B cell (primary cell): ENCODE data around the gene ERN1. TPM values are rescaled to one million over a fixed set of nuclear protein-coding genes. Genes with fewer than 3 reads are reported as not detected.
A peak's percentile ranks its signal among the peaks of the same experiment; 100 is the strongest.

Experiments
- ATAC-seq: fragments of 200-7000 bp; cut with Tn5 transposase; one replicate; pipeline ENCODE4 v1.10.0; 2021; ENCODE audit warnings: low read depth, mild to moderate bottlenecking, moderate number of reproducible peaks, moderate library complexity
- CTCF ChIA-PET: fragments of 350-600 bp; sonication (Branson Sonifier 250); formaldehyde crosslinking; loops from one replicate; lab custom pipeline; 2021; ENCODE audit warnings: antibody characterized with exemption, inconsistent platforms; lab: Charles Lee
- POLR2A ChIA-PET: fragments of 350-600 bp; sonication (Branson Sonifier 250); formaldehyde crosslinking; loops from one replicate; lab custom pipeline; 2021; ENCODE audit warnings: antibody characterized with exemption; lab: Charles Lee
- DNase-seq: peaks from one replicate; pipeline ENCODE4 v3.0.0; 2013
- H2AFZ ChIP-seq: 2 replicates; pipeline ENCODE4 v1.6.1; 2012; ENCODE audit warnings: mild to moderate bottlenecking, low read depth, low read length; ENCODE audit not compliant: insufficient read depth, poor library complexity, severe bottlenecking
- H3K27ac ChIP-seq, 2 donors: 1 replicate in 1 of 2; 2 replicates in 1 of 2; pipeline ENCODE4 v1.5.1; 2012 to 2013; ENCODE audit warnings: low read length in 2 of 2, mild to moderate bottlenecking in 2 of 2, moderate library complexity in 1 of 2
- H3K27me3 ChIP-seq, 4 experiments: fragments of 200-600 bp in 1 of 4; sonication (generic) in 1 of 4; replicated peaks in 1 of 4; 1 replicate in 2 of 4; 2 replicates in 2 of 4; pipeline versions ENCODE4 v1.6.1 to v1.7.0; 2013 to 2016; ENCODE audit warnings: low read length in 3 of 4, mild to moderate bottlenecking in 2 of 4, mixed read lengths in 1 of 4, moderate library complexity in 1 of 4; ENCODE audit not compliant: insufficient read depth in 4 of 4, control insufficient read depth in 3 of 4; ENCODE audit errors: control extremely low read depth in 1 of 4
- H3K36me3 ChIP-seq, 2 experiments: replicated peaks in 1 of 2; 1 replicate in 1 of 2; 2 replicates in 1 of 2; pipeline versions ENCODE4 v1.6.1 to v1.7.1; 2013; ENCODE audit warnings: low read length in 1 of 2; ENCODE audit not compliant: insufficient read depth in 2 of 2, control insufficient read depth in 1 of 2; ENCODE audit errors: control extremely low read depth in 1 of 2, extremely low read depth in 1 of 2
- H3K4me1 ChIP-seq, 2 donors: fragments of 200-600 bp in 1 of 2; sonication (generic) in 1 of 2; 1 replicate in 1 of 2; 2 replicates in 1 of 2; pipeline versions ENCODE4 v1.5.1 to v1.6.1; 2013 to 2017; ENCODE audit warnings: low read length in 2 of 2; ENCODE audit not compliant: control insufficient read depth in 2 of 2, insufficient read depth in 2 of 2
- H3K4me2 ChIP-seq: replicated peaks from 2 replicates; pipeline ENCODE3; 2012; ENCODE audit warnings: mild to moderate bottlenecking, low read depth, low read length; ENCODE audit not compliant: poor library complexity, severe bottlenecking
- H3K4me3 ChIP-seq, 5 experiments: fragments of 200-600 bp in 1 of 5; sonication (generic) in 1 of 5; 1 replicate in 3 of 5; 2 replicates in 2 of 5; pipeline versions ENCODE4 v1.5.1 to v1.7.0; 2011 to 2016; ENCODE audit warnings: low read length in 4 of 5, mild to moderate bottlenecking in 4 of 5, low read depth in 2 of 5, control low read depth in 1 of 5, moderate library complexity in 1 of 5; ENCODE audit not compliant: insufficient read depth in 1 of 5; ENCODE audit errors: control extremely low read depth in 1 of 5, extremely low read depth in 1 of 5
- H3K79me2 ChIP-seq: fragments of 200-600 bp; sonication (generic); one replicate; pipeline ENCODE4 v1.6.0; 2016; ENCODE audit warnings: low read length; ENCODE audit not compliant: control insufficient read depth, insufficient read depth
- H3K9ac ChIP-seq: fragments of 200-600 bp; sonication (generic); 2 replicates; pipeline ENCODE4 v1.6.1; 2017; ENCODE audit warnings: mild to moderate bottlenecking, low read length, moderate library complexity
- H3K9me3 ChIP-seq, 3 donors: one replicate each; pipeline versions ENCODE4 v1.6.1 to v1.7.1; 2013; ENCODE audit warnings: low read length in 2 of 3; ENCODE audit not compliant: control insufficient read depth in 2 of 3, insufficient read depth in 1 of 3; ENCODE audit errors: control extremely low read depth in 1 of 3
- H4K20me1 ChIP-seq: 2 replicates; pipeline ENCODE4 v1.6.0; 2012; ENCODE audit warnings: mild to moderate bottlenecking, low read length; ENCODE audit not compliant: insufficient read depth, control insufficient read depth, poor library complexity, severe bottlenecking
- H3K27ac Mint-ChIP-seq: one replicate; pipeline ENCODE4 v1.8.0; 2021; ENCODE audit warnings: mixed read lengths
- H3K27me3 Mint-ChIP-seq: one replicate; pipeline ENCODE4 v1.8.0; 2021; ENCODE audit warnings: mixed read lengths
- H3K4me1 Mint-ChIP-seq: one replicate; pipeline ENCODE4 v1.8.0; 2021; ENCODE audit warnings: mixed read lengths
- H3K4me3 Mint-ChIP-seq: one replicate; pipeline ENCODE4 v1.8.0; 2021; ENCODE audit warnings: mixed read lengths
- H3K9me3 Mint-ChIP-seq: one replicate; pipeline ENCODE4 v1.8.0; 2022; ENCODE audit warnings: mixed read lengths; ENCODE audit not compliant: insufficient read depth
- EZH2 ChIP-seq: IDR thresholded peaks from 2 replicates; pipeline ENCODE4 v1.6.1; 2012; ENCODE audit warnings: borderline replicate concordance, low read depth, mild to moderate bottlenecking, moderate library complexity, low read length; ENCODE audit not compliant: insufficient read depth, poor library complexity, severe bottlenecking
- WGBS: methylation state at CpG from one replicate; pipeline ENCODE4 v1.1.5; 2013; ENCODE audit warnings: missing lambda C conversion rate; ENCODE audit not compliant: insufficient coverage; 5-methylcytosine and 5-hydroxymethylcytosine counted together
- intact Hi-C: fragments of 100-400 bp; cut with micrococcal nuclease; formaldehyde crosslinking; loops from one replicate; pipeline ENCODE4 v1.10.0; 2022
- polyA plus RNA-seq: library from polyadenylated mRNA; depleted of rRNA; stranded (reverse); fragments of >200 nt; gene quantifications from 2 replicates; pipeline ENCODE4 v1.2.3, GENCODE V29; 2012
- total RNA-seq, 2 donors: library from RNA; stranded (reverse); fragments of 120-200 nt in 1 of 2; gene quantifications; 1 replicate in 1 of 2; 2 replicates in 1 of 2; pipeline versions ENCODE4 v1.2.3 to v1.2.4, GENCODE V29; 2013 to 2022
- TF ChIP-seq, protein P1 (sequence below): fragments of 200-600 bp; IDR thresholded peaks from one replicate; pipeline ENCODE4 v1.8.0; 2022; ENCODE audit warnings: antibody characterized with exemption, mild to moderate bottlenecking

ERN1 gene
- total and polyA plus RNA-seq, 2 donors (not counting 1 experiment from before 2014, with no cell fraction given), result 7.0 to 19.4 TPM

DNA sequence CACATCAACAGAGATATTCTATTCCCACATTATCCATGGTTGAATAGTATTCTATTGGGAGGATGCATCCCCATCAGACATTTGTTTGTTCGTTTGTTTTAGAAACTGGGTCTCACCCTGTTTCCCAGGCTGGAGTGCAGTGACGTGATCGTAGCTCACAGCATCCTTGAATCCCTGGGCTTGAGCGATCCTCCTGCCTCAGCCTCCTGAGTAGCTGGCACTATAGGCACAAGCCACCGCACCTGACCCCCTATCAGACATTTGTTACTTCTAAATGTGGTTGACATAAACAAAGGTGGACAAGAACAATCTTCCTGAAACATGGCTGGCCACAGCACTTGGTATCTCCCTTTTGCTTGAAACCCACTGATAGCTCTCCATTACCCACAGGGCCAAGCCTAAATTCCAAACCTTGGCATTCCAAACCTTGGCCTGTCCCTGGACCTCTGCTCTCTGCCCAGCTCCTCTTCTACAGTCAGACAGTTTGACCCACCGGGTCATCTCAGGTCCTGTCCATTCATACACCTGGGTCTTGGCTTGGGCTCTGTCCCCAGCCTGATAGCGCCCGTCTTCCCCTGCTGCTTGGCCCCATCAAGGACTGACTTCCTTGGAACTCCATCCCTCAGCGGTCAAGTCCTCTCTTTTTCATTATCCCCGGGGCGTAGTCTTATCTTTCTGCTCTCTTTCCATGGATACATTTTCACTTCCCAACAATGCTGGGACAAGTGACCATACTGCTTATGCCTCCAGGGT, 133.3 kb downstream of the ERN1 start:
- Histone ChIP-seq H3K4me3 (no peak overlapping the region), H2AFZ (no peak overlapping the region), H4K20me1 (peaks cover 8% of the 10 kb centered on the region), H3K36me3 (no peaks in the 10 kb centered on the region), H3K4me2 (no peak overlapping the region), H3K27ac (no peak overlapping the region), H3K27me3 (peaks cover 0 to 20% (median 5%) of the 10 kb centered on the region in 4 experiments), H3K9me3 (no peaks in the 10 kb centered on the region), H3K79me2 (no peaks in the 10 kb centered on the region), H3K4me1 (peaks cover 31 to 38% of the 10 kb centered on the region in 2 donors), H3K9ac (no peak overlapping the region)
- H3K27ac Mint-ChIP-seq, result peak overlapping the region; percentile 12
- H3K27me3 Mint-ChIP-seq, result peaks cover 15% of the 10 kb centered on the region
- H3K9me3 Mint-ChIP-seq, result no peaks in the 10 kb centered on the region
- CTCF ChIA-PET, result interaction anchor here (1.0 to 7.5 kb wide), 5 partner anchors 20 to 85 kb away, joined by 3 to 89 read pairs (median 5); no protein-coding TSS in a partner anchor
- peaks cover 43% of the 10 kb centered on the region for H3K4me1 Mint-ChIP-seq
- intact Hi-C loops, result no loop called here
- DNase-seq (no peak), ATAC-seq (no peak)
- peak overlapping the region; percentile 91 for H3K4me3 Mint-ChIP-seq
- TF ChIP-seq, protein P1, sequence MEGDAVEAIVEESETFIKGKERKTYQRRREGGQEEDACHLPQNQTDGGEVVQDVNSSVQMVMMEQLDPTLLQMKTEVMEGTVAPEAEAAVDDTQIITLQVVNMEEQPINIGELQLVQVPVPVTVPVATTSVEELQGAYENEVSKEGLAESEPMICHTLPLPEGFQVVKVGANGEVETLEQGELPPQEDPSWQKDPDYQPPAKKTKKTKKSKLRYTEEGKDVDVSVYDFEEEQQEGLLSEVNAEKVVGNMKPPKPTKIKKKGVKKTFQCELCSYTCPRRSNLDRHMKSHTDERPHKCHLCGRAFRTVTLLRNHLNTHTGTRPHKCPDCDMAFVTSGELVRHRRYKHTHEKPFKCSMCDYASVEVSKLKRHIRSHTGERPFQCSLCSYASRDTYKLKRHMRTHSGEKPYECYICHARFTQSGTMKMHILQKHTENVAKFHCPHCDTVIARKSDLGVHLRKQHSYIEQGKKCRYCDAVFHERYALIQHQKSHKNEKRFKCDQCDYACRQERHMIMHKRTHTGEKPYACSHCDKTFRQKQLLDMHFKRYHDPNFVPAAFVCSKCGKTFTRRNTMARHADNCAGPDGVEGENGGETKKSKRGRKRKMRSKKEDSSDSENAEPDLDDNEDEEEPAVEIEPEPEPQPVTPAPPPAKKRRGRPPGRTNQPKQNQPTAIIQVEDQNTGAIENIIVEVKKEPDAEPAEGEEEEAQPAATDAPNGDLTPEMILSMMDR, result no peak
- TF ChIP-seq EZH2, result no peak
- WGBS, result 95% methylated on average over 9 of the region's 11 CpGs
- POLR2A ChIA-PET, result interaction anchor here (0.5 to 0.8 kb wide), 2 partner anchors 50 to 341 kb away, joined by 3 to 4 read pairs; no protein-coding TSS in a partner anchor

DNA sequence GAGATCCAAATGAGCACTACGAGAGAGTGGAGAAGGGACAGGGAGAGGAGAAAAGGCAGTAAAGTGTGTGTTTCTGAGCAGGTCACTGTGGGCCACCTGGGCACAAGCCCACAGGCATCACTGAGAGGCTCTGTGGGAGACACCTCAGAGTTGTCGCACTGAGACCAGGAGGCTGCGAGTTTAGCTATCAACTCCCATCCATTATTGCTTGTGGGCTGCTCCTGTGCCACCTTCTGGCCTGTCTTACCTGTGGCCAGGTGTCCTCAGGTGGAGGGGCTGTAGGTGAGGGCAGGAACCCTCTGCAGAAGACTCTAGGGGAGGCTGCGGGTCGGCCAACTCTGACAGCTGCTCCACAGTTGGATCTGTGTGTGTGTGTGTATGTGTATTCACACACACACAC, 134.3 kb downstream of the ERN1 start:
- CTCF ChIA-PET, result interaction anchor here (0.6 to 7.5 kb wide), 6 partner anchors 26 to 423 kb away, joined by 3 to 89 read pairs (median 4); partner anchors contain the start of gene ICAM2
- H3K27ac Mint-ChIP-seq, result no peak overlapping the region
- peaks cover 48% of the 10 kb centered on the region for H3K4me1 Mint-ChIP-seq

More for the DNA sequence above, 134.3 kb downstream of the ERN1 start:
- Histone ChIP-seq H3K36me3 (no peaks in the 10 kb centered on the region), H3K9ac (no peak overlapping the region), H3K79me2 (no peaks in the 10 kb centered on the region), H3K9me3 (no peaks in the 10 kb centered on the region), H3K4me3 (no peak overlapping the region), H3K27me3 (peaks cover 0 to 20% (median 5%) of the 10 kb centered on the region in 4 experiments), H3K27ac (no peak overlapping the region), H3K4me1 (peaks cover 35 to 41% of the 10 kb centered on the region in 2 donors), H4K20me1 (no peaks in the 10 kb centered on the region), H2AFZ (no peak overlapping the region), H3K4me2 (no peak overlapping the region)
- Mint-ChIP-seq H3K9me3 (no peaks in the 10 kb centered on the region), H3K27me3 (peaks cover 17% of the 10 kb centered on the region), H3K4me3 (no peak overlapping the region)
- ATAC-seq (no peak), DNase-seq (no peak)
- TF ChIP-seq EZH2, result no peak
- TF ChIP-seq, protein P1, result no peak
- intact Hi-C loops, result no loop called here
- WGBS, result no CpG with 5 or more reads among the region's 5 CpGs
- POLR2A ChIA-PET, result no interaction called here
